Tibial nerve (tissue), 4 donors: ENCODE data around the gene CDK13. TPM values are rescaled to one million over a fixed set of nuclear protein-coding genes. Genes with fewer than 3 reads are reported as not detected.
"Not testable (repeated sequence)": the region's sequence is repeated elsewhere in the genome, so short reads cannot be mapped to it uniquely, and the experiment has no call there.

ENCODE experiments used
- DNase-seq, 2 donors: peaks; one replicate each; pipeline ENCODE4 v3.0.0-alpha.2; 2019; ENCODE audit warnings: low spot score in 2 of 2
- H3K27ac ChIP-seq, 4 donors: fragments of 200-600 bp; sonication (generic) in 3 of 4; one replicate each; pipeline ENCODE4 v1.5.1; 2017 to 2019; ENCODE audit warnings: mild to moderate bottlenecking in 1 of 4
- H3K27me3 ChIP-seq, 2 donors: fragments of 200-600 bp; sonication (generic) in 1 of 2; one replicate each; pipeline versions ENCODE4 v1.5.1 to v1.6.0; 2017 to 2019
- H3K36me3 ChIP-seq, 3 donors: fragments of 200-600 bp; sonication (generic); one replicate each; pipeline ENCODE4 v1.5.1; 2018 to 2019
- H3K4me1 ChIP-seq, 4 donors: fragments of 200-600 bp; sonication (generic) in 3 of 4; one replicate each; pipeline ENCODE4 v1.5.1; 2017 to 2019
- H3K4me3 ChIP-seq, 4 donors: fragments of 200-600 bp; sonication (generic) in 3 of 4; one replicate each; pipeline ENCODE4 v1.5.1; 2017 to 2019; ENCODE audit warnings: mild to moderate bottlenecking in 1 of 4, moderate library complexity in 1 of 4
- H3K9me3 ChIP-seq, 4 donors: fragments of 200-600 bp; sonication (generic) in 3 of 4; one replicate each; pipeline ENCODE4 v1.5.1; 2017 to 2019
- EP300 ChIP-seq, 2 donors: sonication (generic); formaldehyde crosslinking; IDR thresholded peaks; one replicate each; pipeline ENCODE4 v1.6.1; 2017; ENCODE audit warnings: antibody characterized with exemption in 2 of 2, mild to moderate bottlenecking in 1 of 2
- POLR2A ChIP-seq, 2 donors: fragments of 450-650 bp; IDR thresholded peaks; one replicate each; pipeline ENCODE4 v1.6.1; 2017; ENCODE audit warnings: antibody characterized with exemption in 2 of 2, mild to moderate bottlenecking in 2 of 2, moderate library complexity in 2 of 2
- WGBS, 2 donors: methylation state at CpG; one replicate each; pipeline ENCODE4 v1.1.5; 2018; 5-methylcytosine and 5-hydroxymethylcytosine counted together
- total RNA-seq, 4 donors: library from RNA; depleted of rRNA; stranded (reverse); fragments of >200 nt; gene quantifications; one replicate each; pipeline ENCODE4 v1.1.0, GENCODE V29; 2016
- TF ChIP-seq, protein P1 (sequence below), 5 experiments: fragments of 200-600 bp in 3 of 5; fragments of 450-650 bp in 2 of 5; sonication (generic) in 3 of 5; IDR thresholded peaks; one replicate each; pipeline ENCODE4 v1.5.1; 2016 to 2019; ENCODE audit warnings: antibody characterized with exemption in 5 of 5, mild to moderate bottlenecking in 3 of 5, moderate library complexity in 2 of 5

The CDK13 gene
- total RNA-seq, 4 donors from 2014 or later = 87.8 to 128 (median 114) TPM

DNA sequence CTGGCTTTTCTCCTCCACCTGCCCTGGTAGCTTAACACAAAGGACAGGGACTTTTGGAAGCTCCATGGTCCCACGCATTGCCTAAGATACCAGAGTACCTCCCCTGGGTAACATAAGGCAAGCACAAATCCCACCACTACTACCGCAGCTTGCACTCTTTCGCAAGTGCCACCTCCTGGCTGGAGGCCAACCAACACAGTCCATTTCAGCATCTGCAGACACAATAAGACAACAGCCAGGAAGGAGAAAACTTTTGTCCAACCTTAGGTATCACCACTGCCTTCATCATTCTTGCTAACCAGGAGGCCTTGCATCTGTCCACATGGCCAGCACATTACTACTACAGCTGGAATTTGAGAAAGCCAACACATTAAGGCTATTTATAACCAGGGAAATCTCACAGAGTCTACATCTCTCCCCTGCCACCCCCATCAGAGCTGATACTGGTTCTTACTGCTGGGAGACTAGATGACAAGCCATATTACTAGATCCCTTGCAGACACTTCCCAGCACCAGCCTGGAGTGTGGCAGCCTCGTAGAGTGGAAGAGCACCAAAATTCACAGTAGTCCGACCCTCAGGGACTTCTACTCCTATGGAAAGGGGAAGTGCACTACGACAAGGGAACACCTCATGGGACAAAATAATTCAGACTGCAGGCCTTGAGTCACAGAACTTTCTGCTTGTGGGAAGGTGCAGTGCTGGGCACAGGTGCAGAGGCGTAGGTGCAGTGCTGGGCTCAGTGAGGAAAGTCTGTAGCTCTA lies 39.8 kb upstream of the CDK13 start:
- Histone ChIP-seq H3K4me3 (no peak overlapping the region), H3K27ac (no peak overlapping the region), H3K36me3 (no peaks in the 10 kb centered on the region), H3K4me1 (no peaks in the 10 kb centered on the region), H3K9me3 (peaks cover 0 to 24% (median 0%) of the 10 kb centered on the region in 4 donors), H3K27me3 (no peaks in the 10 kb centered on the region)
- no peak for TF ChIP-seq EP300 (IDR thresholded peaks at IDR 0.05)
- 75 to 78% methylated on average over 7 of the region's 7 CpGs for WGBS, 2 donors
- DNase-seq = no peak

DNA sequence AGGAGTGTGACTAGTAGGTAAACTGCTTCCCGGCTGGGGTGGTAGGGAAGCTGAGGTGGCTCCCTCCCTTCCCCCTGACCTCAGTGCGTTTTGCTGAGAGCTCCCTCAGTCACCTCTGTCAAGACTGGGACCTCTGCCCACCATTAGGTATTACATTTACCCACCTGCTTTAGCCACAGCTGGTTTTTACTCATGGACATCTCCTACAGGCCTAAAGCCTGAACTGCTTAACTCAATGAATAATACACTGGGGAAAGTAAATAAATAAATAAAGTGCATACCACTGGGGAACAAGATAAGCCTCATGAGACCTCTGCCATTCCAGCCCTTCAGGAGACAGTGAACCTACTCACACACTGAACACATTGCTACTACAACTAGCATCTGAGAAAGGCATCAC lies 38.9 kb upstream of the CDK13 start:
- Histone ChIP-seq H3K9me3 (peaks cover 0 to 23% (median 0%) of the 10 kb centered on the region in 4 donors), H3K4me1 (no peaks in the 10 kb centered on the region), H3K27me3 (no peaks in the 10 kb centered on the region), H3K4me3 (no peak overlapping the region), H3K36me3 (no peaks in the 10 kb centered on the region), H3K27ac (no peak overlapping the region)
- TF ChIP-seq, protein P1, sequence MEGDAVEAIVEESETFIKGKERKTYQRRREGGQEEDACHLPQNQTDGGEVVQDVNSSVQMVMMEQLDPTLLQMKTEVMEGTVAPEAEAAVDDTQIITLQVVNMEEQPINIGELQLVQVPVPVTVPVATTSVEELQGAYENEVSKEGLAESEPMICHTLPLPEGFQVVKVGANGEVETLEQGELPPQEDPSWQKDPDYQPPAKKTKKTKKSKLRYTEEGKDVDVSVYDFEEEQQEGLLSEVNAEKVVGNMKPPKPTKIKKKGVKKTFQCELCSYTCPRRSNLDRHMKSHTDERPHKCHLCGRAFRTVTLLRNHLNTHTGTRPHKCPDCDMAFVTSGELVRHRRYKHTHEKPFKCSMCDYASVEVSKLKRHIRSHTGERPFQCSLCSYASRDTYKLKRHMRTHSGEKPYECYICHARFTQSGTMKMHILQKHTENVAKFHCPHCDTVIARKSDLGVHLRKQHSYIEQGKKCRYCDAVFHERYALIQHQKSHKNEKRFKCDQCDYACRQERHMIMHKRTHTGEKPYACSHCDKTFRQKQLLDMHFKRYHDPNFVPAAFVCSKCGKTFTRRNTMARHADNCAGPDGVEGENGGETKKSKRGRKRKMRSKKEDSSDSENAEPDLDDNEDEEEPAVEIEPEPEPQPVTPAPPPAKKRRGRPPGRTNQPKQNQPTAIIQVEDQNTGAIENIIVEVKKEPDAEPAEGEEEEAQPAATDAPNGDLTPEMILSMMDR (IDR thresholded peaks at IDR 0.05) = no peak
- no peak for TF ChIP-seq POLR2A (IDR thresholded peaks at IDR 0.05)
- no peak for TF ChIP-seq EP300 (IDR thresholded peaks at IDR 0.05)
- 72 to 89% methylated on average over 2 of the region's 2 CpGs for WGBS, 2 donors
- no peak for DNase-seq

DNA sequence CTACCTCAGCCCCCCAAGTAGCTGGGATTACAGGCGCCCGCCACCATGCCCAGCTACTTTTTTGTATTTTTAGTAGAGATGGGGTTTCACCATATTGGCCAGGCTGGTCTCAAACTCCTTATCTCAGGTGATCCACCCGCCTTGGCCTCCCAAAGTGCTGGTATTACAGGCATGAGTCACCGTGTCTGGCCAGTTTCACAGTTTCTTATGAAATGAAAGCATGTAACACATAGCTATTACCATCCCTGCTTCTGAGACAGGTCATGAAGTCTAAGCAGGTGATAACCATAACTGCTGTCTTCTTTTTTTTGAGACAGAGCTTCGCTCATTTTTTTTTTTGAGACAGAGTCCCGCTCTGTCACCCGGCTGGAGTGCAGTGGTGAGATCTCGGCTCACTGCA lies 34.2 kb upstream of the CDK13 start:
- not testable (repeated sequence) for H3K9me3 ChIP-seq, H3K4me1 ChIP-seq, H3K27ac ChIP-seq, H3K4me3 ChIP-seq, H3K36me3 ChIP-seq, H3K27me3 ChIP-seq, DNase-seq
- WGBS, 2 donors = 90 to 94% methylated on average over 8 of the region's 8 CpGs

DNA sequence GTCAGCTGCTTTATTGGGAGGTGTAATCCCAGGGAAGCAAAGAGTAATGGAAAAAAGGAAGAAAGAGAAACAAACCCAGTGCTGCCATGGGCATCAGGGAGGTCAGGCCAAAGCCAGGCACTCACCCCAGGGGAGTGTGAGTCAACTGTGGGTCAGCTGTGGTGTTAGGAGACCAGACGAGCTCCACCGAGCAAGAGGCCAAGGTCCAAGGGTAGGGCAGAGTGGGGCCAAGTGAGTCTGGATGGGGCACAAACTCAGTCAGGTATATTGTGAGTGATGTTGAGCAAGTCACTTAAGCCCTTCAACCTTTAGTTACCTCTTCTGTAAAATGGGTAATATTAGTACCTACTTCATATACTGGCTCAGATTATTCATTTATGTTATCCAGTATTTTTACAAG lies 30.4 kb upstream of the CDK13 start:
- Histone ChIP-seq H3K36me3 (no peaks in the 10 kb centered on the region), H3K4me3 (no peak overlapping the region), H3K27ac (no peak overlapping the region), H3K9me3 (no peaks in the 10 kb centered on the region), H3K4me1 (peaks cover 0 to 4% (median 0%) of the 10 kb centered on the region in 4 donors), H3K27me3 (no peaks in the 10 kb centered on the region)
- TF ChIP-seq POLR2A (IDR thresholded peaks at IDR 0.05) = no peak
- TF ChIP-seq EP300 (IDR thresholded peaks at IDR 0.05) = no peak
- TF ChIP-seq, protein P1 (IDR thresholded peaks at IDR 0.05) = no peak
- DNase-seq = no peak
- WGBS, 2 donors = 76 to 83% methylated on average over 2 of the region's 2 CpGs

DNA sequence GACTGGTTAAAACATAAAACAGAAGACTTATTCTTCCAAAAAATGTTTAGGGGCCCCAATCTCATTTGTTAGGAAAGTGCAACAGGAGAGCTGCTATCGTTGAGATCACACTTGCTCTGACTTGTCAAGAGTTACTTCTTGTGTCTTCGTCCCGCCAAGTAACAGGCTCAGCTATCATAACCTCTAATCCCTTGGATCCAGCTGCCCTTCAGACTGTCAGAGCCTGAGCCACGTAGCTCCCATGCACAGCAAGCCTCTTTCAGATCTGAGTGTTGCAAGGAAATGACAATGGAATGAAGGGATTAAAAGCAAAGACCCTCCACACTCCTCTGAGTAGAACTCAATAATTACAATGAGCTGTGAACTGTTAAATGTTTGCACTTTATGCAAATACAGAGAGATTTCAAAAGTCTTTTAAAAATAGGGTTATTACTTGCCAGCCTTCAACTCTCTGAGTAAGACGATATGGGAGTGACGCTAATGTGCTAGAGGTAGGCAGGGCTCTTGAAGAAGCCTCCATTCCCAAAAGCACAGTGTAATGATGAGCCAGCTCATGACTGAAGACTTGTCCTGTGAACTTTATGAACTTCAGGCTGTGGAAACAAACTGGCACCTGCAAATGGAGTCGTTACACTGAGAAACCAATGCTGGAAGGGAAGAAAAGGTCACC lies 28.4 kb upstream of the CDK13 start:
- Histone ChIP-seq H3K36me3 (no peaks in the 10 kb centered on the region), H3K27ac (no peak overlapping the region), H3K9me3 (no peaks in the 10 kb centered on the region), H3K4me3 (no peak overlapping the region), H3K4me1 (peaks cover 0 to 4% (median 0%) of the 10 kb centered on the region in 4 donors), H3K27me3 (no peaks in the 10 kb centered on the region)
- 50 to 56% methylated on average over 7 of the region's 7 CpGs for WGBS, 2 donors
- TF ChIP-seq EP300 (IDR thresholded peaks at IDR 0.05) (no peak), POLR2A (IDR thresholded peaks at IDR 0.05) (no peak)
- TF ChIP-seq, protein P1 (IDR thresholded peaks at IDR 0.05) = no peak
- DNase-seq = no peak

DNA sequence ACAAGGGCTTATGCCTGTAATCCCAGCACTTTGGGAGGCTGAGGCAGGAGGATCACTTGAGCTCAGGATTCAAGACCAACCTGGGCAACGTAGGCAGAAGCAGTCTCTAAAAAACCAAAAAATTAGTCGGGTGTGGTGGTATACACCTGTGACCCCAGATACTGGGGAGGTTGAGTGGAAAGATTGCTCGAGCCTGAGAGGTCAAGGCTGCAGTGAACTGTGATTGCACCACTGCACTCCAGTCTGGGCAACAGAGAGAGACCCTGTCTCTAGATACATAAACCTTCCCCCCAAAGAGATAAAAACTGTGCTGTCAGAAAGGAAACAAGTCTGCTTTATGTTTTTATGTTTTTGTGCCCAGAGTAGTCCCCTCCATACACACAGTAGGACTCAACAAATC lies 27.5 kb upstream of the CDK13 start:
- 86% methylated on average over 3 of the region's 3 CpGs for WGBS, 2 donors
- DNase-seq = no peak
- peaks cover 0 to 4% (median 0%) of the 10 kb centered on the region in 4 donors for H3K4me1 ChIP-seq
- no peaks in the 10 kb centered on the region for H3K9me3 ChIP-seq
- TF ChIP-seq, protein P1 (IDR thresholded peaks at IDR 0.05) = no peak
- TF ChIP-seq EP300 (IDR thresholded peaks at IDR 0.05) (no peak), POLR2A (IDR thresholded peaks at IDR 0.05) (no peak)
- H3K27ac ChIP-seq = no peak overlapping the region
- no peaks in the 10 kb centered on the region for H3K27me3 ChIP-seq
- H3K4me3 ChIP-seq = no peak overlapping the region
- H3K36me3 ChIP-seq = no peaks in the 10 kb centered on the region
